ENCODE results near the gene TLE1. TPM values are rescaled to one million over a fixed set of nuclear protein-coding genes. Genes with fewer than 3 reads are reported as not detected.

TLE1 gene
- total RNA-seq, 1 donor from 2014 or later: 79.4 TPM

- Mint-ChIP-seq H3K4me1 (ENCODE audit: unreplicated experiment) (no peaks in the 10 kb centered on the region), H3K36me3 (ENCODE audit: low read depth, unreplicated experiment) (no peaks in the 10 kb centered on the region), H3K27me3 (ENCODE audit: unreplicated experiment) (no peaks in the 10 kb centered on the region), H3K4me3 (ENCODE audit: unreplicated experiment) (no peak overlapping the region), H3K27ac (ENCODE audit: unreplicated experiment) (no peak overlapping the region), H3K9me3 (ENCODE audit: unreplicated experiment) (no peaks in the 10 kb centered on the region)
- no peak for DNase-seq (ENCODE audit: low spot score)
- TF ChIP-seq, protein P1, sequence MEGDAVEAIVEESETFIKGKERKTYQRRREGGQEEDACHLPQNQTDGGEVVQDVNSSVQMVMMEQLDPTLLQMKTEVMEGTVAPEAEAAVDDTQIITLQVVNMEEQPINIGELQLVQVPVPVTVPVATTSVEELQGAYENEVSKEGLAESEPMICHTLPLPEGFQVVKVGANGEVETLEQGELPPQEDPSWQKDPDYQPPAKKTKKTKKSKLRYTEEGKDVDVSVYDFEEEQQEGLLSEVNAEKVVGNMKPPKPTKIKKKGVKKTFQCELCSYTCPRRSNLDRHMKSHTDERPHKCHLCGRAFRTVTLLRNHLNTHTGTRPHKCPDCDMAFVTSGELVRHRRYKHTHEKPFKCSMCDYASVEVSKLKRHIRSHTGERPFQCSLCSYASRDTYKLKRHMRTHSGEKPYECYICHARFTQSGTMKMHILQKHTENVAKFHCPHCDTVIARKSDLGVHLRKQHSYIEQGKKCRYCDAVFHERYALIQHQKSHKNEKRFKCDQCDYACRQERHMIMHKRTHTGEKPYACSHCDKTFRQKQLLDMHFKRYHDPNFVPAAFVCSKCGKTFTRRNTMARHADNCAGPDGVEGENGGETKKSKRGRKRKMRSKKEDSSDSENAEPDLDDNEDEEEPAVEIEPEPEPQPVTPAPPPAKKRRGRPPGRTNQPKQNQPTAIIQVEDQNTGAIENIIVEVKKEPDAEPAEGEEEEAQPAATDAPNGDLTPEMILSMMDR (IDR thresholded peaks at IDR 0.05; ENCODE audit: unreplicated experiment): no peak
Observed at GRCh38 chr9:81562231-81563019, 126.9 kb downstream of the TLE1 start.

DNA sequence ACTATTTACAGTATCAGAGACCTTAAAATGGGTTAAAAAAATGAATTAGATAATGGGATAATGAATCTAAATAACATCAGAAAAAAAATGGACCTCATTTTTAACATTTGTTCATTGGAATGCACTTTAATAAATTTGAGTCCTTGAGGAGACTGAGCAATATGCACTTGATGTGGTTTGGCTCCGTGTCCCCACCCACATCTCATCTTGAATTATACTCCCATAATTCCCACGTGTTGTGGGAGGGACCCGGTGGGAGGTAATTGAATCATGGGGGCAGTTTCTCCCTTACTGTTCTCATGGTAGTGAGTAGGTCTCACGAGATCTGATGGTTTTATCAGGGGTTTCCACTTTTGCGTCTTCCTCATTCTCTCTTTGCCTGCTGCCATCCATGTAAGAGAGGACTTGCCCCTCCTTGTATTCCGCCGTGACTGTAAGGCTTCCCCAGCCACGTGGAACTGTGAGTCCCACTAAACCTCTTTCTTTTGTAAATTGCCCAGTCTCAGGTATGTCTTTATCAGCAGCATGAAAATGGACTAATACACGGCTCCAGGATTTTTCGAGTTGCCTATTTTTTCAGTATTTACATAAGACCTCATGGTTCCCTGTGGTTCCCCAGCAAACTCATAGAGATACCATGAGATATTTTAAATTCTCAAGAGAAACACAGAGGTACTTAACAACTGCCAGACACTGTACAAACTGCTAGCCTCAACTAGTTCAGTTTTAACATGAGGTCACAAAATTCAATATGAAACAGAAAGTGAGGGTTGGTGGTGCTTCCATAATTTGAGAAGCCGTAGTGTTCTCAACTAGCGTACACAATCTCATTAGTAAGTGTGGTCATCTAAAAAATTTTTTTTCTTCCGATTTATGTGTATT lies 128.3 kb downstream of the TLE1 start:
- TF ChIP-seq, protein P1 (IDR thresholded peaks at IDR 0.05; ENCODE audit: unreplicated experiment): no peak
- DNase-seq (ENCODE audit: low spot score): no peak
- Mint-ChIP-seq H3K36me3 (ENCODE audit: low read depth, unreplicated experiment) (no peaks in the 10 kb centered on the region), H3K4me3 (ENCODE audit: unreplicated experiment) (no peak overlapping the region), H3K27ac (ENCODE audit: unreplicated experiment) (no peak overlapping the region), H3K4me1 (ENCODE audit: unreplicated experiment) (no peaks in the 10 kb centered on the region), H3K9me3 (ENCODE audit: unreplicated experiment) (no peaks in the 10 kb centered on the region), H3K27me3 (ENCODE audit: unreplicated experiment) (no peaks in the 10 kb centered on the region)

- H3K9me3 Mint-ChIP-seq (ENCODE audit: unreplicated experiment): no peaks in the 10 kb centered on the region
- DNase-seq (ENCODE audit: low spot score): no peak
- no peaks in the 10 kb centered on the region for H3K4me1 Mint-ChIP-seq (ENCODE audit: unreplicated experiment)
- H3K36me3 Mint-ChIP-seq (ENCODE audit: low read depth, unreplicated experiment): no peaks in the 10 kb centered on the region
- TF ChIP-seq, protein P1 (IDR thresholded peaks at IDR 0.05; ENCODE audit: unreplicated experiment): no peak
- H3K4me3 Mint-ChIP-seq (ENCODE audit: unreplicated experiment): no peak overlapping the region
- H3K27me3 Mint-ChIP-seq (ENCODE audit: unreplicated experiment): peaks cover 3% of the 10 kb centered on the region
- no peak overlapping the region for H3K27ac Mint-ChIP-seq (ENCODE audit: unreplicated experiment)
Observed at GRCh38 chr9:81559709-81560108, 129.6 kb downstream of the TLE1 start.

- Mint-ChIP-seq H3K4me1 (ENCODE audit: unreplicated experiment) (no peaks in the 10 kb centered on the region), H3K27me3 (ENCODE audit: unreplicated experiment) (peaks cover 3% of the 10 kb centered on the region), H3K9me3 (ENCODE audit: unreplicated experiment) (no peaks in the 10 kb centered on the region), H3K27ac (ENCODE audit: unreplicated experiment) (no peak overlapping the region), H3K36me3 (ENCODE audit: low read depth, unreplicated experiment) (no peaks in the 10 kb centered on the region), H3K4me3 (ENCODE audit: unreplicated experiment) (no peak overlapping the region)
- TF ChIP-seq, protein P1 (IDR thresholded peaks at IDR 0.05; ENCODE audit: unreplicated experiment): no peak
- no peak for DNase-seq (ENCODE audit: low spot score)
Observed at GRCh38 chr9:81559197-81559596, 130.2 kb downstream of the TLE1 start.

Measured in endothelial cell (in vitro differentiated cells).